ENCODE measurements around the gene LONRF3.

LONRF3 gene

DNA sequence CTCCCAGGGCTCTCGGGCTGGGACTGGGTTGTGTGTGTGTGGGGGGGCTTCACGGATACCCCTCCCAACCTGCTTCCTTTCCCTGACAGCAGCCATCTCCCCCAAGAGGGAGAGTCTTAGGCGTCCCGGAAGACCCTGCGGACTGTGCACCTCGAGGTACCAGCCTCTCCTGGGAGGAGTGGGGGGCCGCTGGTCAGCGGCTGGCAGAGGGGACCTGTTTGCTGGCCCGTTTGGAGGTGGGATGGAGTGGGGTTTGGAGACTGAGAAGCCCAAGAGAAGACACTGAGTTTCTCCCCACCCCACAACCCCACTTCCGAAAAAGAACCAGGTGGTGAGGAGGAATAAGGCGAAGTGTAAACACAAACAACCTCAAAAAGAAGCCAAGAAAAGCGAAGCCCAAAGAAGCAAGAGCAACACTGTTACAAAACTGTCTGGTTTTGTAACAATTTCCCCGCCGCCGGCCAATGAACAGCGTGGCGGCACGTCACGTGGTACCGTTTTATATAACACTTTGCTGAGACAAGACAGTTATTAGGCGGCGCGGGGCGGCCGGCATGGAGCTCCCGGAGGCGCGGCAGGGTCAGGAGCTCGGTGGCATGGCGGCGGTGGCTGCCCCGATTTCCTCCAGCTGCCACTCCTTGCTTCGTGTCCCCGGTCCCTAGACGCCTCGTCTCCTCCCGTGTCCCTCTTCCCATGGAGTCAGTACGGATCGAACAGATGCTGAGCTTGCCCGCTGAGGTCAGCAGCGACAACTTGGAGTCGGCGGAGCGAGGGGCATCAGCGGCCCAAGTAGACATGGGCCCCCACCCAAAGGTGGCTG, at the start of gene LONRF3:
TSS of gene LONRF3 (plus strand) at position 531 of the 820 bp plus-strand sequence. CDS start at position 694, 163 bp downstream.
- DNase-seq, result peak; percentile 51 to 63

DNA sequence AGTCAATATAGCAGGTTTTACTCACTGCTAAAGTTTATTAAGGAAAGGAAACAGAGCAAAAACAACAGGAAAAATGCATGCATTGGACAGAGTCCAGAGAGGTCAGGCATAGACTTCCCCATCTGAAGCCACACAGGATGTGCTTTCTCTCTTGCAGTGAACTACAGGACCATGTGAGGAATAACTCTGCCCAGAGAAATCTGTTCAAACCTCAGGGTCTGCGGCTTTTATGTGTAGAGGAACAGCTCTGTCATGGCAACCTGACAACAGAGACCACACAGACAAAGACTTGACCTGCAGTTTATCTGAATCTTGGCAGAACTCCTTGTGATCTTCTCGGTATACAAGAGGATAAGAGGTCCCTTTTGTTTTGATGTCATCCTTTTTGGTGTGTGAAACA, 46.3 kb upstream of the LONRF3 start:
- DNase-seq, result no peak

DNA sequence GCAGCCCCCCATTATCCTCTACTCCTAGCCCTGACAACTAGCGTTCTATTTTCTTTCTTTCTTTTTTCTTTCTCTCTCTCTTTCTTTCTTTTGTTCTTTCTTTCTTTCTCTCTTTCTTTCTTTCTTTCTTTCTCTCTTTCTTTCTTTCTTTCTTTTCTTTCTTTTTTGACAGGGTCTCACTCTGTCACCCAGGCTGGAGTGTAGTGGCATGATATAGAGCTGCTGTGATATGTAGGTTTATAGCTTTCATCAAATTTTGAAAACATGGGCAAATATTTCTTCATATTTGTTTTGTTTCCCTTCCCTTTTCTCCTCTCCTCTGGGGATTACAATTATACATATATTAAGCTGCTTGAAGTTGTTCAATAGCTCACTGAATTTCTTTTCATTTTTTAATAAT, 39.1 kb upstream of the LONRF3 start:
- no peak for DNase-seq

DNA sequence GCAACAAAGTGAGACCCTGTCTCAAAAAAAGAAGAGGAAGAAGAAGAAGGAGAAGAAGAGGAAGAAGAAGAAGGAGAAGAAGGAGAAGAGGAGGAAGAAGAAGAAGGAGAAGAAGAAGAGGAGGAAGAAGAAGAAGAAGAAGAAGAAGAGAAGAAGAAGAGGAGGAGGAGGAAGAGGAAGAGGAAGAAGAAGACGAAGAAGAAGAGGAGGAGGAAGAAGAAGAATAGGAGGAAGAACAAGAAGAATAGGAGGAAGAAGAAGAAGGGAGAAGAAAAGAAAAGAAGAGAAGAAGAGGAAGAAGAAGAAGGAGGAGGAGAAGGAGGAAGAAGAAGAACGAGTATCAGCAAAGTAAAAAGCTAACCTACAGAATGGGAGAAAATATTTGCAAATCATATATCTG, 33.3 kb upstream of the LONRF3 start:
- no peak for DNase-seq

DNA sequence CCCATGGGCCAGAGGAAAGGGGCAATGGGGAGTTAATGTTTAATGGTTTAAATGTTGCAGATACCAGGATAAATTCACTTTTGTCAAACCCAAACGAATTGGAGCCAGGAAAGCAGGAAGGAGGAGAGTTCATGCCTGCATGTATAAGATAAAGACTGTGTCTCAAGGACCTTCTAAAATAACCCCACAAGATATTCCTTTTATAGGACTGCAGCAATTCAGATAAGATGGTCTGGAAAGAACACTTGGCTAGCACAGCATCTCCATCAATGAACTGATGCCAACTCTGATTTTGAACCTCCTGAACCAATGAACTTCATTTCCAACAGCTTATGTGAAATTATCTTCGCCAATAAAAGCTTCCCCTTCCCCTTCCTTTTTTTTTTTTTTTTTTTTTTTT, 31.3 kb upstream of the LONRF3 start:
- no peak for DNase-seq

DNA sequence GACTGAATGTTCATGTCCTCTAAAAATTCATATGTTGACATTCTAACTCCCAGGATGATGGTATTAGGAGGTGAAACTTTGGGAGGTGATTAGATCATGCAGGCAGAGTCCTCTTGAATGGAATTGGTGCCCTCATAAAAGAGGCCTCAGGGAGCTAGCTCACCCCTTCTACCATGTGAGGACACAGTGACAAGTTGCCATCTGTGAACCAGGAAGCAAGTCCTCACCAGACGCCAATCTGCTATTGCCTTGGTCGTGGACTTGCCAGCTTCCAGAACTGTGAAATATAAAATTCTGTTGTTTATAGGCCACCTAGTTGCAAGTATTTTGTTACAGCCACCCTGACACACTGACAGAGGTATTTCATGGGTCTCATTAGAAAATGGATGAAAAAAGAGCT, 28.5 kb upstream of the LONRF3 start:
- DNase-seq, result no peak

DNA sequence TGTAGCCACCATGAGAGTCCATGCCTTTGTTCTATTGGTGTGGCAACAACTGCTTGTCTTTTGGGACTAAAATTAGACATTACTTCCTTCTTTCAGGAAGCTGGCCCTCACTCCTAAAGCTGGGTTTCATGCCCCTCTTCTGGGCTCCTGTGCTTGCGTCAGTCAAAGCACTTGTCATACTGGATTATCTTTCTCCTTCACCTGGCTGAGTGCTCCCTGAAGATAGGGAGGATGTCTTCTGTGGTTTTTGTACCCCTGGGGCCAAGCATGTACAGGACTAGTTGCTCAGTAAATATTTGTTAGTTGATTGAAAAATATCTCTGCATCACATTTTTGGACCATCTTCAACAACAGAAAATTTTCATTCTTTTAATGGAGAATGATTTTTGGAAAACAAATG, 26.1 kb upstream of the LONRF3 start:
- no peak for DNase-seq

DNA sequence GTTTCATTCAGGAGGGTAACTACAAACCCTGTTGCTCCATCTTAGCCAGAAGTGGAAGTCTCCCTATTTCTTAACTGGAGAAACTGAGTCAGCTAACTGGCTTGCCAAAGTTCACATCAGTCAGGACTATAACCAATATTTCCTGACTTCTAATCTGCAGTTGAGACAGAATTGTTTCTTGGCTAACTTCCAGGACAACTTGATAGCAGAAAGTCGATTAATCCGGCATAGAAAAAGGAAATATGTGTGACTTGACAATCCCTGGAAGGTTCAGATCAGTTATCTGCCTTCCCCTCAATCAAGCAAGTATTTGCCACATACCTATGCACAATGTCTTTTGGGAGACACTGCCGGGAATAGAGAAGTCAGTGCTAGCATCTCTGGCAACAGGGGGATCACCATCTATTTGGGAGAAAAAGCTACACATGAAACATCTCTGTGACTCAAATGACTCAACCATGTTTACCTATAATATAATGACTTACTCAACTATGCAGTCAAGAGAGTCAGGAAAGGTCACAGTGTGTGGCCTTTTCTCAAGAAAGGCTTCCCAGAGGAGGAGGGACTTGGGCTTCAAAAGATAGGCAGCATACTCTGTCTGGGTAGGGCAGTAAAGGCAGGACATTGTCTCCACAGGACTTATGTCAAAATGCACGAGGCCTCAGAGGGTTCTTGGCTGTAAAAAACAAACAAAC, 12.4 kb upstream of the LONRF3 start:
- DNase-seq, result no peak

DNA sequence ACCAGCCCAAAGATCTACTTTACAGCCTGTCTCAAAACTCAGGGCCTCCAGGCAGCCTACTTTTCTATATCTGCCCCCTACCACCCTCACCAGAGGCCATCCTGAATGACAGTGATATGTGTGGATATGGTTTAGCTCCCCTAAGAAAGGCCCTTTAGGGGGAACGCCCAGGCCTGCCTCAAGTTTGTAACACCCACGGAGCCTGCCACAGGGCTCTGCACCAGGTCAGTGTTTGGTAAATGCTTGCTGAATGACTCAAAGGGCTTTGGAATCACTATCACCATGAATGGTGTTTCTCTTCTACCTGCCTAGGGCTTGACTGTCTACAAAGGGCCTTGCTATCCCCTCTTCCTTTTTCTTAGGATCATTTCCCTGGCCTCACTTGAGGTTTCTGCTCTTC, 11.3 kb upstream of the LONRF3 start:
- DNase-seq, result no peak

DNA sequence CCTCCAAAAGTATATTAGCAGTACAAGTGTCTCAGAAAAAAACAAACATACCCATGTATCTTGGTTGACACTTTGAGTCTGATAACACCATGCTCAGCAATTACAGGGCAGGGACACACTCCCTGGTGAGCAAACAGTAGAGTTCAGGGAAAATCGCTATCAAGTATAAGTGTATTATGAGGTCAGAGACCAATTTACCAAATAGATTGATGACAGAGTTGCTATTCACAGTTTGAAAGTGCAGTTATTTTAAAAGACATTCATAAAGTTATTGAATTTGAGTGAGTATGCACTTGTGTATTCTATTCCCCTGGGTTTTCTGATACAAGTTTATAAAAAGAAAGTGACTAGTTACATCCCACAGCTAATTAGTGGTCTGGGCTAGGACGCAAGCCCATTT, 10.2 kb upstream of the LONRF3 start:
- no peak for DNase-seq

DNA sequence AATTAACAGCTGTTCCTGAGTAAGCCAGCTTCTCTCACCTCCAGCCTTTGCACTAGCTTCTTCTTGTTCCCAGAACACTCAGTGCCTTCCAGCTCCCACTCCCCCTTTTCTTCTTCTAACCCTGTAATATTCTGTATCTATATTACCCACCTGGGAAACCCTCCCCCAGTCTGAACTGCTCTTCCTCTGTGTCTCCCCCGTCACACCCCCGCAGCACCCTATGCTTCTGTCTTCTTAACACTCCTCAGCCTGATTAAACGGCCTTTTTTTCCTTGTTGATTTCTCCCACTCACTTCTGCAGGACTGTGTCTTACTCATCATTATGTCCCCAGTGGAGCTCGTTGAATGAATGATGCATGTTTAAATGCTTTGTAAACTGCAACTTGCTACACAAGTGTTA, 9.0 kb upstream of the LONRF3 start:
- DNase-seq, result no peak

DNA sequence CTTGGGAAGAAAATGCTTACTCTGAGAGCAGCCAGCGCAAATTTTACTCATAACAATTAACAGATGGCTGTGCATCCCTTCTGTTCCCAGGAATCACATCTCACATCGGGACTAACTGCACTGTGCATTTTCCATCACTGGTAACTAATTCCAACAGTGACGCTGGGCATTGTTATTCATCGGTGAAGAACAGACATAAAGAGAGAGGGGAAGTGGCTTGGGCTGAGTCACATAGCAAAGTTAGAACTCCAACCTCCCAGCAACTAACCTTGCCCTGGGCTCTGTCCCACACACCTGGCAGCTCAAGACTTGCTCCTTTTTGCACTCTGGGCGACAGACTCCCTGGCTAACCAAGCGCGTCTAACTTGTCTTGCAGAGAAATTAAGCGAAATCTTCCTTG, 6.4 kb upstream of the LONRF3 start:
- DNase-seq, result no peak

DNA sequence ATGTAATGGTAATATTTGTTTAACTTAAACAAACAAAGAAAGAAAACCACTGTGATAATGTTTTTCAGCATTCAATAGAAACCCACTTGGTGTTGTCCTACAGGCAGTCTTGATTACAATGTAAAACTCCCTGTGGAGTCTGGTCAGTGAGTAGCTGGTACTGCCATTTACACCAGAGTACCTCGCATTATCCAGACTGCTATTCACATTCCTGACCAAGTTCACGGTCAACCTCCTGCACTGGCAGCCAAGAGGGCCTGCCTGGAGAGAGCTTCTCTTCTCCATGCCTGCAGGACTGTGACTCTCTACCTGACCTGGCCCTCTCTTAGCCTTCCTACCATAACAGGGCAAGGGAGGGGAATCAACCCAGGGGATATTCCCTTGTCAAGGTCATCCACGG, 2.9 kb upstream of the LONRF3 start:
- DNase-seq, result no peak

DNA sequence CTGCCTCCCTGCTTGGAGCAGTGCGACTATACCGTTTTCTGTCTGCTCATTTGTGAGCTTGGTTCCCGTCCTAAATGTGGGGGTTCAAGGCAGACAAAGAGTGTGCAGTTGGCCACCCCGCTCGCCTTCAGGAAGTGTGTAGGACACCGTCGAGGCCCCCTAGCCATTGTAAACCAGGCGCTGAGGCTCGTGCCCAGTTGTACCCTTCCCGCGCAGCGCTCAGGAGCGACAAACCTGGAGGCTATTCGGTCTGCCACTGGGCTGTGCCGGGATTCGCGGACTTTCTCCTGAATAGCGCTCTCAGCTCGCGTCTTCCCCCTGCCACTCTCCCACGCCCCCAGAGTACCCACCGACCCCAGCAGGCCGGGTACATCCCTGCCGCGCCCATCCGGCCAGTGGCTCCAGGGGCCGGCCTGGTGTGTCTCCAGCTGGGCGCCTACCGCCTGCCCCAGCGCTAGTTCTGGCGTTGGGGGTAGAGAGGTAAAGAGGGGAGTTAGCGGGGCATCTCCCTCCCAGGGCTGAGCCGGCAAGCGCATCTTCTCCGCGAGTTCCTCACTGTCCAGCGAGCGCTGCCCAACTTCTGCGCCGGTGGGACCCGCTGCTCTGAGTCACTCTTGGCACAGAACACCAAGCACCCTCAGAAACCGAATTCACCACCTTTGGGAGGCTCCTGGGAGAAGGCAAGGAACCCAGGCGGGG, 880 bp upstream of the LONRF3 start:
- DNase-seq, result no peak

DNA sequence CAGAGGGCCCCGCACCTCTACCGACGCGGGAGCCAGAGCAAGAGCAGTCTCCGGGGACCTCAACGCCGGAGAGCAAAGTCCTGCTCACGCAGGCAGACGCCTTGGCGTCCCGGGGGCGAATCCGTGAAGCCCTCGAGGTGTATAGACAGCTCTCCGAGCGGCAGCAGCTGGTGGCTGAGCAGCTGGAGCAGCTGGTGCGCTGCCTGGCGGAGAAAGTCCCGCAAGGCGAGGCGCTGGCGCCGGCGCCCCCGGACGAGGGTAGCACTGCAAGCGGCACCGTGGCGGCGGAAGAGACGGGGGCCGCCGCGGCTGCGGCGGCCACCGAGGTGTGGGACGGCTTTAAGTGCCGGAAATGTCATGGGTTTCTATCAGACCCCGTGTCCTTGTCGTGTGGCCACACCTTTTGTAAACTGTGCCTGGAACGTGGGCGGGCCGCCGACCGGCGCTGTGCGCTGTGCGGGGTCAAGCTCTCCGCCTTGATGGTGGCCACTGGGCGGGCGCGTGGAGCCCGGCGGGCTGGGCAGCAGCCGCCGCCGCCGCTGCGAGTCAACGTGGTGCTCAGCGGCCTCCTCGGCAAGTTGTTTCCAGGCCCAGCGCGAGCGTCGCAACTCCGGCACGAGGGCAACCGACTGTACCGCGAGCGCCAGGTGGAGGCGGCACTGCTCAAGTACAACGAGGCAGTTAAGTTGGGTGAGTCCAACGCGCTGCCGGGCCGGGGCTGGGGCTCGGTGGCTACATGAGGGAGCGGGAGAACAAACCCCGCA, 672 bp downstream of the LONRF3 start:
- peak; percentile 31 to 40 for DNase-seq

DNA sequence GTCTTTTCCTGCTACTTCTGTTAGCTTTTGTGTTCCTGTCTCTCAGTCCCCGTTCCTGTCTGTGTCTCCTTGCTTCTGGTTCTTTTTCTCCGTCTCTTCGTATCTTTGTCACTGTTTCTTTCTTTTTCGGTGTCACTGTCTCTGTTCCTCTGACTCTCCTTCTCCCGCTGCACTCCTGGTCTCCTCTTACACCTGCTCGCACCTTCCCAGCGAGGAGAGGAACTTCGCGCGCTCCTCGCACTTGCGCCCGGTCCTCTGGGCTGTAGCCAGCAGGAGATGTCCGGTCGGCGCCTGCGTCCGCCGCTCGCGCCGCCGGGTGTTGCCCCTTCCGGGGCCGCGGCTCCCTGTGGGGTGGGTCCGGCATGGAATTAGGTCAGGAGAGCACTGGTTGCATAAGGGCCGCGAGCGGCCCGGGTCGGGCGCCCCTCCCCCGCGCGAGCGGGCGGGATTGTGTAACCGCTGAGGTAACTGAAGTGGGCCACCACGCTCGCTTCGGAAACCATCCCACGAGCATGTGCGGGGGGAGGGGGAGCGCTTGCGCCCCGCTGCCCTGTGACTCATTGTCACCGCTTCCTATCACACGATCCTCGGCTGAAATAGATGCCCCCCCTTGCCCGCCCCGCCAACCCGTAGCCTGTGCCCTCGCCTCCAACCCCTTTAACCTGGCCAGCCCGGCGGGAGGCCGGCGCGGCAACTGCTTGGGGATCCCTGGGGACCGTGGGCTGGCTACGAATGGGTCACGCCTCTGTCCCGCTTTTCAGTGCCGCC, 1.6 kb downstream of the LONRF3 start:
- DNase-seq, result peak; percentile 63 to 69

DNA sequence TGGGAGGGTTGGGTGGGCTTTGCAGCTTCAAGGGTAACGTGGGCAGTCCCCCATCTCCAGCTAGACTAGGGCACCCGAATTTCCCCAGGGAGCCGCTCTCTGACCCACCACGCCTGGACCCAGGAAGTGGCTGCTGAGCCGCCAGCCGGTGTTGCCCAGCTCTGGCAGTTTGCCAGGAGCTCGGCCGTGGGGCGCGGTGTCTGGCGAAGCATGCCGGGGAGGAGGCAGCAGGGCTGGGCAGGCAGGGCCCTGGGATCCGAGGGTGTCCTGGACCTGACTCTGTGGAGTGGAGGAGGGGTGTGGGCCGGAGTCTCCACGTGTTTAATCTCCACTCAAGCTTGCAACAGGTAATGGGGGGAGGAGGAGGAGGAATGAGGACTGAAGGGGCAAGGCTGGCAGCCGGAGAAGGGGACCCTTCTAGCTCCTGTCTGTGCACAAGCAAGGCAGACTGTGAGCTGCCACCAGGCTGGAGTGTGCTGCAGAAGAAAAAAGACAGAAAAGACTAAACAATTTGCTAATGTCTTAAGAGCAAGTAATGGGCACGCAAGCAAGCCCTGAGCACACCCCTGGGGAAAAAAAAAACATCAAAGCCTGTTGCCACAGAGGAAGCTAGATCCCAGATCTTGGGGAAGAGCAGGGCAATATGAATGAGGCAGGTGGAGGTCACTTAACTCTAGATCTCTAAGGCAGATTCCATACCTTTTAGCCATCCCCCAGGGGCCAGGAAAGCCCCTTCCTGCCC, 2.4 kb downstream of the LONRF3 start:
- peak; percentile 20 to 34 for DNase-seq

DNA sequence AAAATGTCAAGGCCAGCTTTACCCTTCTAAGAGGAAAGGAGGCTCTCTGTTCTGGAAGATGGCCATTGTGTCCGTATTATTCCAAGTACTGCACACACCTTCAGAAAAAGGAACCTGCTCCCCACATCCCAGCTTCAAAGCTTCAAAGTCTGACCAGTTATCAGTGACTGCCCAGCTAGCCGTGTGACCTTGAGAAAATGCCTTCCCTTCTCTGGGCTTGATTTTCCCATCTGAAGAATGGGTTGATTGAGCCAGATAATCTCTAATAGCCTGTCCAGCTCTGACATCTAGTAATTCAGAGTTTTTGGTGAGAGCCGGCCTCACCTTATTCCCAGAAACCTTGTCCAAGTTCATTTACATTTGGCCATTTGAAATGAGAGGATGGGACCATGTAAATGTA, 3.0 kb downstream of the LONRF3 start:
- no peak for DNase-seq

DNA sequence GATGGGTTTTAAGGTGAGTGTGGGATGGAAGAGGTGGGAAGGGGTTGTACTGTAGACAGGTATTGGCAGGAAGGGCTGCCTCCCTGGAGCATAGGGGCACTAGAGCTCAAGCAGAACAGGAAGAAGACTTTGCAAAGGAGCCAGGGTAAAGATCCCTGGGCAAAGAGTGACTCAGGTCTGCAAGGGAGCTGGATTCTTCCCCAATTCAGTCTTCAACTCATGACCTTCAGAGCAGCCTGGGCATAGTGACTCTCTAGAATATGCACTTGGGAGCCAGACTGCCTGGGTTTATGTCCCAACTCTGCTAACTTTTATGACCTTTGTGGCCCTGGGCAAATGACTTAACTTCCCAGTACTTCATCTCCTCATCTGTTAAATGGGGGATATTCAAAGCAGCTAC, 4.0 kb downstream of the LONRF3 start:
- no peak for DNase-seq

DNA sequence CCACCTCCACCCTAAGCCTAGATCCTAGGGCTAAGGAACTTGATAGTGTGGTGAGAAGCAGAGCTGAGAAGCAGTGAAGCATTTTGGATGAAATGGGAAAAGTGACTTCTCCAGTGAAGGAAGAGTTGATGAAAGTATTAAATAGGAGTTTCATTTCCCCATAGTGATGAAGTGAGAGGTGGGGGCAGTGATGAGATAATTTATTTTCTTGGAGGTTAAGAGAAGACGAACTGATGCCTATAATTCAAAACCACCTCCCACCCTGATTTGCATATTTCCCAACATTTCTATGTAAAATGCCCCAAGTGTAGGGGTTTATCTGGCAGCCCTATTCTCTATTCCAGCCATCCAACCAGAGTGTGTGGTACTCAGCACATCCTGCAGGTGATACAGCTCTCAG, 6.3 kb downstream of the LONRF3 start:
- no peak for DNase-seq

DNA sequence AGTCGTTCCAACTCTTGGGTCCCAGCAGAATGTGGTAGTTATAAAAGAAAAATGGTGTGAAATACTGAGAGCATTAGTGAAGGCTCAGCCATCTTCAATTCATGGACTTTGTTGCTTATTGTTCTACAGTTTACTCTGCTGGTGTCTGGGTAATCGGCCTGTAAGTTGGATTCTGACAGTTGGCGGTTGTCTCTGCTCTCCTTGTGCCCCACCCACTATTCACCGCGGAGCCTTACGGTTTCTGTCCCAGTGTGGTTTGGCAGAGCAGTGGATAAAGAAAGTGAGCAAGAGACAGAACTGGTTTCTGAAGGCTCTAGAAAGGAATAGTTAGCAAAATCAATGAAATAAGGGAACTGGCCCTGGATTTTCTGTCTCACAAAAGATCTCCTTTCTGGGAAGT, 9.1 kb downstream of the LONRF3 start:
- DNase-seq, result no peak

DNA sequence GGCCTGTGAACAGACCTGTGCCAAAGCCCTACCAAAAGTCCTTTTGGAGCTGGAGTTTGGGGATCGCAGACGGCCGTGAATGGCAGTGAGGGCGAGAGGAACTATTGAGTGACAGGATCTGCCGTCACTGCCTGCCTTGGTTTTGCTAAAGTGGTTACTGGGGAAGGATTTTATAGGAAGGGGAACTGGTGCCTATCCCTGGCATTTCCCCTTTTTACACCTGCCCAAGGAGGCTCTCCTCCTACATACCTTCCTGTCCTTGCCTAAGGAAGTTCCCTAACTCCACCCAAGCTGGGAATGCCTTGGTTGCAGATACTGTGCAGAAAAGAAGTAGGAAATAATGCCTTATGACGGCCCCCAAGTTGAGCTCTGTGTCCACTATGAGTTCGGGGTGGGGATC, 14.5 kb downstream of the LONRF3 start:
- no peak for DNase-seq
